ENCODE results near the gene HIBADH. TPM values are rescaled to one million over a fixed set of nuclear protein-coding genes. Genes with fewer than 3 reads are reported as not detected.
A peak's percentile ranks its signal among the peaks of the same experiment; 100 is the strongest.

The HIBADH gene
- 79.8 TPM for total RNA-seq

GRCh38 chr7:27662490-27663205 lies at the start of gene HIBADH:
HIBADH (minus strand) TSS chr7:27662883; CDS start chr7:27662788, 95 bp downstream.
- DNase-seq (ENCODE audit: low spot score): peak; percentile 100
- ATAC-seq: peak; percentile 92

GRCh38 chr7:27712217-27712616 lies 49.5 kb upstream of the HIBADH start:
- no peak for DNase-seq (ENCODE audit: low spot score)
- ATAC-seq: peak; percentile 42

DNA sequence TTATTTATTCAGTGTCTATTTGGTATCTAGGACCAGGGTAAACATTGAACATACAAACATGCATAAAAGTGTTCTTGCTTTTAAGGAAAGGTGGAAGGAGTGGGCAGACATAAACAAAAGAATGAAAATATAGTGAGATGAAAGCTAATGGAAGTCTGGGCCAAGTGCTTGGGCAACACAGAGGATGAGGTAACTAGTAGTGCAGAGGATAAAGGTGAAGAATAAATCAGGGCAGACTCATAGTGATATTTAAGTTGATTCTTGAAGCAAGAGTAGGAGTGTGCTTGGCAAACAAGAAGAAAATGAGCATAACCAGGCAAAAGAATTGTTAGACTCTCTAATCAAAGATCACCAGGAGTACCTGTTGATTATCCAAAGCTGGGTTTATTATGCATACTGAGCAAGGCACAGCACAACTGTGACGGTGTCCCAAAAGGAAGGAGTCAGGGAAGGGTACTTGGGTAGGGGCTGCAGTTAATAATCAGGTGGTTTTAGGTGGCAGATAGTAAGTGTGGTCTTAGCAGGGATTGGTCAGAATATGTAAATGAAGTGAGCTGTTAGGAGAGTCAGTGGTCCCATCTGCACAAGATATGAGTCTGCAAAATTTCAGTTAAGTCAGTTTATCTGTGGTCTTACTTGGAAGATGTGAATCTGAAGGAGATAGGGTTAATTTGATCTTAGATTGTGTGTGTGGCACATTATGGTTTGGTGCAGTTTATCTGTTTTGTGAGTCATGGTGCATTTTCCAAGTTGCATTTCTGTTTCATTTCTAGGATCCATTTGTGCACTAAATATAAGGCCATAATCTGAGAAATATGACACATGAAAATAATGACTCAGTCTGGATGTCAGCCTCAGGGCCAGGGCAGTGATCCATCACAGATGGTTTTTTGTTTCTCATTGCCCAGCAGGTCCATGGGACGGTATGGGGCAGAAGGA lies 46.7 kb upstream of the HIBADH start:
- ATAC-seq (peak; percentile 88), DNase-seq (ENCODE audit: low spot score) (no peak)

GRCh38 chr7:27708485-27708884 lies 45.8 kb upstream of the HIBADH start:
- no peak for ATAC-seq

GRCh38 chr7:27705200-27705594 lies 42.5 kb upstream of the HIBADH start:
- no peak for DNase-seq (ENCODE audit: low spot score)
- ATAC-seq: no peak

More at GRCh38 chr7:27708485-27708884, 45.8 kb upstream of the HIBADH start:
- no peak for DNase-seq (ENCODE audit: low spot score)

GRCh38 chr7:27704422-27705199 lies 41.9 kb upstream of the HIBADH start:
- no peak for ATAC-seq

GRCh38 chr7:27703181-27703580 lies 40.5 kb upstream of the HIBADH start:
- ATAC-seq (no peak), DNase-seq (ENCODE audit: low spot score) (no peak)

More at GRCh38 chr7:27704422-27705199, 41.9 kb upstream of the HIBADH start:
- no peak for DNase-seq (ENCODE audit: low spot score)

- ATAC-seq (no peak), DNase-seq (ENCODE audit: low spot score) (no peak)
These were observed 37.8 kb upstream of the HIBADH start for GRCh38 chr7:27700501-27700900.

GRCh38 chr7:27699751-27700150 lies 37.1 kb upstream of the HIBADH start:
- ATAC-seq (no peak), DNase-seq (ENCODE audit: low spot score) (no peak)

DNA sequence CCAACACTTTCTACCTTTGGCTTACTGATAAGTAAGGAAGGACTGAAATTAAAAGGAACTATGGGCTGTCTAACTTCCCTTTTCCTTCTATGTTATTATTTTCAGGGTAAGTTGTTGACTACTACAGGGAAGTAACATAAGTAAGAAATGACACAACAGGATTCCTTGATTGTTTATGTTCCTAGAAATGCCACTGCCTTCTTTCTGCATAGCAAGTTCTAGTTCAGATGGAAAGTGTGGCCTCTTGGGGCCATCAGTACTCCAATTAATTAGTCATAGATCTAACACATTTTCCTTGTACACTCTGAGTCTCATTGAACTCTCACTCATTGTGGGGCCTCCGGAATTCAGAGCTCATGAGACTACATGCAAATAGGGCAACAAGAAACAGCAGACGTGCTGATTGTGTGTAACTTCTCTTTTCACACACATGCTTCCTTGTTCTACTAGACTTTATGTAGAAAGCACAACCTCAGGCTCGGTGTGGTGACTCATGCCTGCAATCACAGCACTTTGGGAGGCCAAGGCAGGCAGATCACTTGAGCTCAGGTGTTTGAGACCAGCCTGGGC lies 35.3 kb upstream of the HIBADH start:
- ATAC-seq: peak; percentile 19
- DNase-seq (ENCODE audit: low spot score): no peak

DNA sequence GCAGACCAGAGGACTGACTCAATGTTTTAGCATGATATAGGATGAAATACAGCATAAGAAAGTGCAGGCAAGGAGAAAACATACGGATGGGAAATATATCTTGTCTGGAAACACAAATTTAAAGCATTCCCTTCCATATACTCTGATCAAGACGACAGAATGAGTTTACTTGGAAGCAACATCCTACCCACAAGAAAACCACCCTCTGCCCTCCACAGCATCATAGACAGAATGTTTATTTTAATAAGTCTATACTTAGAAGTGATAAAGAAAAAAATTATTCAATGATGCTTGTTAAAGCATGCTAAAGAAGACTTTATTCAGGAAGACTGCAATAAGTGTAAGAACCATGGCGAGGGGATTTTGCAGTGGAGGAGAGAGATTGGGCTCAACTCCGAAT lies 32.4 kb upstream of the HIBADH start:
- ATAC-seq (no peak), DNase-seq (ENCODE audit: low spot score) (no peak)

GRCh38 chr7:27693794-27694193 lies 31.1 kb upstream of the HIBADH start:
- no peak for DNase-seq (ENCODE audit: low spot score)
- ATAC-seq: peak; percentile 75

DNA sequence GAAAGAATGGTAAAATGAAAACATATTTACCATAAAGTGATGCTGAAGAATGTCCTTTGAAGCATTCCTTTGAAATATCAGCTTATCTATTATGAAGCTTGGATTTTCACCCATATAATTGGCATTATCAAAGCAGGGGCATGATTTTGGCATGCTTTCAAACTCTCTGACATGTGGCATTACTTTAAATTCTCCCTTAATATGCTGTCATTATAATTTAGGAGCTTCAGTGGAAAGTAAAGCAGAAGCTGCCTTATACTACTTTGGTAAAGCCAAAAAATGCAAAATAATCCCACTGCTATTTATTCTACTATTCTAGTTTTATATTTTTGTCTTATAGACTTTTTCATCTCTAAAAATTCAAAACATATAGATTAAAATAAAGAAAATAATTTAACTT lies 28.0 kb upstream of the HIBADH start:
- no peak for ATAC-seq
- no peak for DNase-seq (ENCODE audit: low spot score)

DNA sequence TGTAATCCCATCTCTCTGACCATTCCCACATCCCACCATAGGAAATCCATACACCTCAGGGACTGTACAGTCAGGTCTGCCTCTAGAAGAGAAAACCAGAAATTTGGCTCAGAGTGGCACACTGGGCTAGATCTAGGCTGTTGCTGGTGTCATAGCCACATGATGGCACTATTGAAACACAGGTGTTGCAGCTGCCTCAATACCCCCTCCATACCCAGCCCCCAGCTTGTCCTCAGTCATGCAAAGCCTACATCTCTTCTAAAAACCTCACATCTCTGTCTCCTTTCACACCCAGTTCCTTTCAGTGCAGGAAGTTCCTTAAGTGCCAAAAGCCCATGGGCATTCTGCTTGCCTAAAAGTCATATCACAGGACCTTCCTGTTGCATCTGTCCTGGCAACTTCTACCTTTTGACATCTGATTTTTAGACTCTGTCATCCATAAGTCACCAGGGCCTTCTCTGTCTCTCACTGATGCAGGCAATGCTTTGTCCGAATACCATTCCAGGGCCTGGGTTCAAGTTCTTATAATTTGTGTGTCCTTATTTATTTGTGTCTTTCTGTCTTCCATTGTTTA lies 27.0 kb upstream of the HIBADH start:
- no peak for DNase-seq (ENCODE audit: low spot score)
- ATAC-seq: peak; percentile 93

DNA sequence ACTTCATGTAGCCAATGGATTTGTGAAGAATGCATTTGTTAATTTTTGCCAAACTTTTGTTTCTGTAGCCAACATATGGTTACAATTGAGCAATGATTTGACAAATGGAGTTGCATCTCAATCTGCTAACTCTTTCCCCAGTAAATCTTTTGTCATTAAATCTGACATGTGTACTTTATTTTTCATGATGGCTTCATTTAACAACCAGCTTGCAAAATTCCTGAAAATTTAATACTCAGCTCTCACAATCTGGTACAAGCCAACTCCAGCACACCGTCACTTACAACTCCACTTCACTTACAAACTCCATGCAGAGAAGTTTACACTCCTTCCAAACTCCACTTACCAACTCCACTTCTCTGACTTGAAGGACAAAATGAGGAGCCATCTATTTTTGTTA lies 26.5 kb upstream of the HIBADH start:
- DNase-seq (ENCODE audit: low spot score) (no peak), ATAC-seq (no peak)

- ATAC-seq (no peak), DNase-seq (ENCODE audit: low spot score) (no peak)
These were observed 26.0 kb upstream of the HIBADH start for GRCh38 chr7:27688646-27689045.

DNA sequence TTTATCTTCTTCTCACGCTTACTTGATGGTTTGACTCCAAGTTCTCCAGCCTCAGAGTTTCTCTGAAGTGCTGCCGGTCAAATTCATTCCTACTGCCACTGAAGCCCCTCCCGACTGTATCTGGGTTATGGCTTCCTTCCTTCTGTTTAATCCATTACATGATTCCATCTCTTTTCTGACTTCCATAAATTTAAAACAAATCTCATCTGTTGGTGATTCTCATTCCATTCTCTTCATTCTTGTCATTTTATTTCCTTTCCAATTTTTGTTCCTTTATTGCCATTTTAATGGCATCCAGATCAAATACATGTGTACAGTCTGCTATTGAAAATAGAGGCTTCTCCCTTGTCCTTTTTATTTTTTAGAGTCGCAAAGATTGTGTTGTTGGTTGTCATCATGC lies 25.4 kb upstream of the HIBADH start:
- DNase-seq (ENCODE audit: low spot score) (no peak), ATAC-seq (no peak)

DNA sequence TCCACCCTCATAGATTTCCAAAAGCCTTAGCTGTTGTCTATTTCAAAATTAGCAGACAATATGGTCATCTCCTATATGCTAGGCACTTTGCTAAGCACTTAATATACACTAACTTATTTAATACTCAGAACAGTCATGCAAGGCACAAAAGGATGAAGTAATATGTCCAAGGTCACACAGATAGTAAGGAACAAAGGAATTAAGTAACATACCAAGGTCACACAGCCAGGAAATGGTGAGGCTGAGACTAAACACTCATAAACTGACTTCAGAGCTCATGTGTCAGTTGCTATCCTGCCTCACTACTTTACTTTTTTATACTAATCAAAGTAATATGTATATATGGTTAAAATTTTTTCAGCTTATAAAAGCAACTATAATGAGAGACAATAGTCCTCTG lies 23.6 kb upstream of the HIBADH start:
- DNase-seq (ENCODE audit: low spot score): no peak
- no peak for ATAC-seq

GRCh38 chr7:27685893-27686292 lies 23.2 kb upstream of the HIBADH start:
- DNase-seq (ENCODE audit: low spot score): no peak
- ATAC-seq: no peak

DNA sequence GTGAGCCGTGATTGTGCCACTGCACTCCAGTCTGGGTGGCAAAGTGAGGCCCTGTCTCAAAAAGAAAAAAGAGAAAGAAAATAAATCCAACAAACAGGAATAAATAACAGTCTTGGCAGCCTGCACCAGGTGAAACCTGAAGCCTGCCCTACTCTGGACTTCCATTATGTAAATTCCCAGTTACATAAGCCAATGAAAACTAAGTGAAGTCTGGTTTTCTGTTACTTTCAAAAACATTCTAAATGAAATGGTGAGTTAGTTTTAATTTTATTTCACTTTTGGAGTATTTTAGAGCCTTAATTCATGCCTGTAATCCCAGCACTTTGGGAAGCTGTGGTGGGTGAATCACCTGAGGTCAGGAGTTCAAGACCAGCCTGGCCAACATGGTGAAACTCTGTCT lies 22.5 kb upstream of the HIBADH start:
- DNase-seq (ENCODE audit: low spot score): no peak
- no peak for ATAC-seq

- DNase-seq (ENCODE audit: low spot score) (no peak), ATAC-seq (no peak)
These were observed 21.8 kb upstream of the HIBADH start for GRCh38 chr7:27684491-27684890.
